ENCODE measurements around the gene ZNF573.
"Not testable (repeated sequence)": the region's sequence is repeated elsewhere in the genome, so short reads cannot be mapped to it uniquely, and the experiment has no call there.

The ZNF573 gene

DNA sequence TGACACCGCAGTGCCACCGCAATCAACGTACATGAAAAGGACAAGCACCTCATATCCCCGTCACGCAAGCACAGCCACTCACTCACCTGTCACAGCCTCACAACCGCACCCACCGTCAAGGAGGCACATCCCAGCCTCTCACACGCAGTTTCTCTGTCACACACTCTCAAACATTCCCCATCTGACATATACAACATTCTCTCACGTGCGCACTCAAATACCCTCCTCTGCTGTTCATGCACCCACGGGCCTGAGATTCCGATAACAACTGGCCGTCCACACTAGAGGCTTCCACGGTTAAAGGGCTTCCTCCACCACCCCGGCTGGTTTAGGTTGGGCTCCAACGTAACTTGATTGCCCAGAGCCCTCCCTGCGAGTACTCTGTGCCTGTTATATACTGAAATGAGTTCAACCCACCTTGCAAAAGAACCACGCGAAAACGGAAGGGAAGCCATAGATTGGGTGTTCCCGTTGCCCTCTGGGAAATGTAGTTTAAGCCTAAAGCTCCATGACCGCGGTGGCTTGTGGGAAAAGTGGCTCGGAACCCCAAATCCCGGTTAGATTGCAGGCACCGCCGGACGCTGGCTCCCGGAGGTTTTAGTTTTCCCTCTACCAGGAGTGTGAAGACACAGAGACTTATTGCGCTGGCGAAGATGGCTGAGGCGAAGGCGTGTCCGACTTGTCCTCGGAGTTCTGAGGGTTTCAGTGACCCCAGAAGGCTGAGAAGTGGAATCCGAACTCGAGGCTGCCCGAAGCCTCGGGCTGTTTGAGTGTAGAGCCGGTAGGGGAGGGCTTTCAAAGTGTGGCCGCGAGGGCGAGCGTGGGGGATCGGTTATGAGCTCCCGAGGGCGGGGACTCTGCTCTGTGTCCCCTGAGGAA is at the start of gene ZNF573:
TSS of gene ZNF573 (minus strand) at position 460 of the 879 bp plus-strand sequence. CDS start 5,857 bp downstream, outside the sequence.
- DNase-seq = peak; percentile 66 to 75

- peak; percentile 23 to 33 for DNase-seq
These were observed 38.0 kb upstream of the ZNF573 start for GRCh38 chr19:37817180-37817981.

DNA sequence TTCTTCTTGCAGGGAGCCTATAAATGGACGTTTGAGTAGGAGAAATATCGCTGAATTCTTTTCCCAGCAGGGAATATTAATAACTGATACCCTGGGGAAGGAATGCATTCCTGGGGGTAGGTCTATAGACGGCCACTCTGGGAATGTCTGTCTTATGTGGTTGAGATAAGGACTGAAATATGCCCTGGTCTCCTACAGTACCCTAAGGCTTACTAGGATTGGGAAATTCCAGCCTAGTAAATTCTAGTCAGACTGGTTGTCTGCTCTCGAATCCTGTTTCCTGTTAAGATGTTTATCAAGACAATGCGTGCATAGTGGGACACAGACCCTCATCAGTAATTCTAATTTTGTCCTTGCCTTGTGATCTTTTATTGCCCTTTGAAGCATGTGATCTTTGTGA is 36.2 kb upstream of the ZNF573 start:
- not testable (repeated sequence) for DNase-seq

DNA sequence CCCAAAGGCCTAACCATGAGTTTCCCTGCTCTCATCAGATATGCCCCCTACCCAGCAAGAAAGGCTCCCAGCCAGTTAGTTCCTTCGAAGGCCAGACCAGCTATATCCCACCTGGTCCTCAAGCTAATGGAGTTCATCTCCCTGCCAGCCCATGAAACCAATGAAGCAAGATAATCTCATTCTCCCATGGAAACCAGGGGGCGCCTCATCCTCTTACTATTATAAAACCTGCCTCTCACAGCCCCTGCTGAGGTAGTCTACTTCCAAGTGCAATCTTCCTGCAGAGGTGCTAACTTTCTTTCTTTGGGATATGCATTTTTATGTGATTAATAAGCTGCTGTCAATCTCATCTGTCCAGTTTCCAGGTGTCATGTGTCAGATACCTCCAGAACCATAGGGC is 34.0 kb upstream of the ZNF573 start:
- no peak for DNase-seq

DNA sequence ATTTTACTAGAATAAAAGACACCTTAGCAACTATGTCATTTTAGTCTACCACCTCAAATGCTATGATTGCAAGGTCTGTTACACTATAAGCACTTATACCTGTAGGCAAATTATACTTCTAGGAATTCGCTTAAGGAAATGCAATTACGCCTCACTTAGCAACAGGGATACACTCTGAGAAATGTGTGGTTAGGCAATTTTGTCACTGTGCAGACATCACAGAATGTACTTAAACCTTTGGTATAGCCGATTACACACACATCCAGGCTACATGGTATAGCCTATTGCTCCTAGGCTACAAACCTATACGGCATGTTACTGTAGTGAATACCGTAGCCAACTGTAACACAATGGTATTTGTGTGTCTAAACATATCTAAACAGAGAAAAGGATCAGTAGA is 30.0 kb upstream of the ZNF573 start:
- no peak for DNase-seq

DNA sequence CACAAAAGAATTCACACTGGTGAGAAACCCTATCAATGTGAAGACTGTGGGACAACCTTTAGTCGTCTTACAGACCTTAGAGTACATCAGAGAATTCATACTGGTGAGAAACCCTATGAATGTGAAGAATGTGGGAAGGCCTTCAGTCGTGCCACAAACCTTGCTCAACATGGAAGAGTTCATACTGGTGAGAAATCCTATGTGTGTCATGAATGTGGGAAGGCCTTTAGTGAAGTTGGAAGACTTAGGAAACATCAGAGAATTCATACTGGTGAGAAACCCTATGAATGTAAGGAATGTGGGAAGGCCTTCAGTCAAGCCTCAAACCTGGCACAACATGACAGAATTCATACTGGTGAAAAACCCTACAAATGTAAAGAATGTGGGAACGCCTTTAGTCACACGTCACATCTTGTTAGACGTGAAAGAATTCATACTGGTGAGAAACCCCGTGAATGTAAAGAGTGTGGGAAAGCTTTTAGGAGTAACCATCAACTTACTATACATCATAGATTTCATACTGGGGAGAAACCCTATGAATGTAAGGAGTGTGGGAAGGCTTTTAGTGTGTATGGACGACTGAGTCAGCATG is 24.0 kb upstream of the ZNF573 start:
- DNase-seq = no peak

GRCh38 chr19:37790244-37790925 is 11.0 kb upstream of the ZNF573 start:
- no peak for DNase-seq

- no peak for DNase-seq
These were observed 716 bp downstream of the ZNF573 start for GRCh38 chr19:37778613-37779126.

GRCh38 chr19:37770985-37771384 is 8.4 kb downstream of the ZNF573 start:
- no peak for DNase-seq

GRCh38 chr19:37763488-37763887 is 15.9 kb downstream of the ZNF573 start:
- DNase-seq = no peak

DNA sequence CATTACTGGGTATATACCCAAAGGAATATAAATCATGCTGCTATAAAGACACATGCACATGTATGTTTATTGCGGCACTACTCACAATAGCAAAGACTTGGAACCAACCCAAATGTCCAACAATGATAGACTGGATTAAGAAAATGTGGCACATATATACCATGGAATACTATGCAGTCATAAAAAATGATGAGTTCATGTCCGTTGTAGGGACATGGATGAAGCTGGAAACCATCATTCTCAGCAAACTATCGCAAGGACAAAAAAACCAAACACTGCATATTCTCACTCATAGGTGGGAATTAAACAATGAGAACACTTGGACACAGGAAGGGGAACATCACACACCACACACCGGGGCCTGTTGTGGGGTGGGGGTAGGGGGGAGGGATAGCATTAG is 21.7 kb downstream of the ZNF573 start:
- not testable (repeated sequence) for DNase-seq

DNA sequence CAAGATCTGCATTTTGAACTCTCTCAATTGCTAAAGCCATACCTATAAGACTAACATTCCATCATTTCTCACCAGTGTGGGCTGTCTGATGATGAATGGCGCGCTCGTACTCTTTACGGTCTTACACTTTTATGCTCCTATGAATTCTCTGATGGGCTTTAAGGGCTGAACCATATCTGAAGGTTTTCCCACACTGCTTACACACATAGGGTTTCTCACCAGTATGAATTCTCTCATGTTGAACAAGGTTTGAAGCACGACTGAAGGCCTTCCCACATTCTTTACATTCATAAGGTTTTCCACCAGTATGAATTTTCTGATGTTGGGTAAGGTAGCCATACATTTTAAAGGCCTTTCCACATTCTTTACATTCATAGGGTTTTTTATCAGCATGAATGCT is 41.0 kb downstream of the ZNF573 start:
- no peak for DNase-seq

GRCh38 chr19:37725181-37725580 is 54.2 kb downstream of the ZNF573 start:
- no peak for DNase-seq

GRCh38 chr19:37719927-37720265 is 59.5 kb downstream of the ZNF573 start:
- no peak for DNase-seq

DNA sequence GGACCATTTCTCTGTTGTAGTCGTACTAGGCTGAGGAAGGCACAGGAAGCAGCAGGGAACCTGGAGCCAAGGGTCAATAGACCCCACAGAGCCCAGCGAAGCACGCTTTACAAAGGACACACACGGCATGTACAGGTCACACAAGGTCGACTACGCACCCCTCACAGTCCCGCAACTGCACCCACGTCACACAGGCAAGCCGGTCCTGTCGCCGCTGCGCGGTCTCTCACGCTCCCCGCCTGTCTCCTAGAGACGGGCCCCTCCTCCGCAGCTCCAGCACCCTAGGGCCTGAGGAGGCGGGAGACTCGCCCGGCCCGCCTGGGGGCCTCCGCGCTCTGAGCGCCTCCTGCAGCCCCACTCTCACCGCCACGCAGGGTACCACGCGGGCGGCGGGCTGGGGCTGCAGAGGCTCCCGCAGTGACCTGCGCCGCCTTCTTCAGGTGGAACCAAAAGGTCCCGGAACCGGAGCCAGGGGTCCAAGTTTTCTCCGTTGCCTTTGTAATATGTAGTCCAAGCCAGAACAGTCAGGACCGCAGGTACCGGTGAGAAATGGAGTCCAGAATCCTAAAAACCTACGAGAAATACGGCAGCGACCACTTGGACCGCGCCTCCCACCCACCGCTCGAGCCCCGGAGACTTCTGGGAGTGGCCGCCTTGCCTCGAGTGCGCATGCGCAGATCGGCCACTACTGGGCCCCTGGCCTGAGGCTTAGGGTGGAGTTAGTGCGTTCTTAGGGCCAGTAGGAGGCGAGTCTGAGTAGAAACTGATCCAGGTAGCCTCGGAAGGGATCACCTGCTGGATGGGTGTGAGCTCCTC is 60.1 kb downstream of the ZNF573 start, which contains the start of gene ZNF607:
TSS of gene ZNF607 (minus strand) at position 651 of the 816 bp plus-strand sequence. CDS start 8,143 bp downstream, outside the sequence.
- DNase-seq = peak; percentile 82 to 84

GRCh38 chr19:37718304-37718703 is 61.1 kb downstream of the ZNF573 start:
- DNase-seq = no peak

- DNase-seq = no peak
These were observed 63.2 kb downstream of the ZNF573 start for GRCh38 chr19:37716140-37716539.

DNA sequence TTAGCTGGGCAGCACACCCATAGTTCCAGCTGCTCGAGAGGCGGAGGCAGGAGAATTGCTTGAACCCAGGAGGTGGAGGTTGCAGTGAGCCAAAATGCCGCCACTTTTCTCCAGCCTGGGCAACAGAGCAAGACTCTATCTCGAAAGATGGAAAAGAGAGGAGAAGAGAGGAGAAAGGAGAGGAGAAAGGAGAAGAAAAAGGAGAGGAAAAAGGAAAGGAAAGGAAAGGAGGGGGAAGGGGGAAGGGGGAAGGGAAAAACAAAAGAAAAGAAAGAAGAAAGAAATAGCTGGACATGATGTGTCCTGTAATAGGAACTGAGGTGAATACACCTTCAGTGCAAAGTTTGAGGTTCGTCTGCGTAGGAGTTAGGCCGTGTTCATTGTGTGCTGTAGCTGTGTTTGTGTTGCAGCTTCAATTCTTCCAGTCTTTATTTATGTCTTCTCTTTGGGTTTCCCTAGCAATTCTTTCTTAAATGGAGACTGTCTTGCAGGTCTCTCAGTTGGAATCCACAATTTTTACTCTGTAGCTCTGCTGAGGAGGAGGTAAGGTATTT is 73.3 kb downstream of the ZNF573 start:
- DNase-seq = no peak

- DNase-seq = no peak
These were observed 80.3 kb downstream of the ZNF573 start for GRCh38 chr19:37699057-37699456.

- DNase-seq = no peak
These were observed 81.2 kb downstream of the ZNF573 start for GRCh38 chr19:37698216-37698615.

DNA sequence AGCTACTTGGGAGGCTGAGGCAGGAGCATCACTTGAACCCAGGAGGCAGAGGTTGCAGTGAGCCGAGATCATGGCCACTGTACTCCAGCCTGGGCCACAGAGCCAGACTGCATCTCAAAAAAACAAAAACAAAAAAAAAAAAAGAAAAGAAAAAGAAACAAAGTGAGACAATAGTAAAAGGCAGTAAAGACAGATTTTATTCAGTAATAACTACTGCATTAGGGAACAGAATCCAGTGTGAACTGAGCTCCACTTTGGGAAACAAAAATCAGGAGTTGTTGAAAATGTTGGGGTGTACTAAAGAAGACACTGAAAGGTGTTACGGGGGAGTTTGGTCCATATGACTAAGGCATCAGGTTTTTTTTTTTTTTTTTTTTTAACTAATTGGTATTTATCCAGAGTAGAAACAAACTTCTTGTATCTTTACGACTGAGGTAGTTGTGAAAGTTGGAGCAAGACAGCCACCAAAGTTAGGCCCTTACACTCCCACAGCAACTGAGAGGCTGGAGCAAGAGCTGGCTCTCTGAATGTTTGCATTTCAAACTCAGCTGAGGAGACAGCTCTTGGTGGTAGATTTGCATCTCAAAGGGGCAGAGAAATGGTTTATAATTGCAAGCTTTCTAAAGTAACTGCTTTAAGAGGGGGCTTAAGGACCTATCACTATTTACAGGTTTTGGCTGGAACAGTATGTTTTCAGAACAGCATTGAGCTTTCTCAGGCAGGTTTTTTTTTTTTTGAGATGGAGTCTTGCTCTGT is 84.1 kb downstream of the ZNF573 start:
- DNase-seq = no peak
